22Rv1 (cell line): ENCODE results near the gene PKHD1.

Experiments used
- CTCF ChIP-seq: fragments of 450-650 bp; IDR thresholded peaks from 2 replicates; pipeline ENCODE4 v1.5.1; 2017; ENCODE audit warnings: mild to moderate bottlenecking
- ZFX ChIP-seq: fragments of 450-650 bp; IDR thresholded peaks from 2 replicates; pipeline ENCODE4 v1.6.1; 2017; ENCODE audit warnings: antibody characterized with exemption, borderline replicate concordance

GRCh38 chr6:51928320-51928719, 159.1 kb downstream of the PKHD1 start:
- TF ChIP-seq CTCF (no peak), ZFX (no peak)
